CD4-positive, alpha-beta memory T cell (primary cell): Measurements from ENCODE around the gene SNRPA. TPM values are rescaled to one million over a fixed set of nuclear protein-coding genes. Genes with fewer than 3 reads are reported as not detected.
"Not testable (repeated sequence)": the region's sequence is repeated elsewhere in the genome, so short reads cannot be mapped to it uniquely, and the experiment has no call there.

Source experiments
- CTCF ChIA-PET: fragments of 350-600 bp; sonication (Branson Sonifier 250); formaldehyde crosslinking; loops from one replicate; lab custom pipeline; 2021; ENCODE audit warnings: inconsistent platforms; ENCODE audit not compliant: partially characterized antibody; lab: Charles Lee
- POLR2A ChIA-PET: fragments of 350-600 bp; sonication (Branson Sonifier 250); formaldehyde crosslinking; loops from one replicate; lab custom pipeline; 2021; ENCODE audit not compliant: partially characterized antibody; lab: Charles Lee
- DNase-seq, 5 donors: peaks; one replicate each; pipeline versions ENCODE4 v3.0.0 to v3.0.0-alpha.2; 2020 to 2022; ENCODE audit warnings: mixed read lengths in 1 of 5
- H3K27ac ChIP-seq: one replicate; pipeline ENCODE4 v1.7.0; 2013; ENCODE audit warnings: low read depth, low read length
- H3K27me3 ChIP-seq: 2 replicates; pipeline ENCODE4 v1.7.0; 2013; ENCODE audit warnings: mild to moderate bottlenecking, low read length, moderate library complexity; ENCODE audit not compliant: insufficient read depth
- H3K36me3 ChIP-seq: 2 replicates; pipeline ENCODE4 v1.7.0; 2013; ENCODE audit warnings: mild to moderate bottlenecking, low read length, moderate library complexity; ENCODE audit not compliant: insufficient read depth
- H3K4me1 ChIP-seq: 2 replicates; pipeline ENCODE4 v1.7.0; 2013; ENCODE audit warnings: mild to moderate bottlenecking, low read length, moderate library complexity; ENCODE audit not compliant: insufficient read depth
- H3K4me3 ChIP-seq, 2 donors: one replicate each; pipeline ENCODE4 v1.7.0; 2013; ENCODE audit warnings: low read length in 2 of 2, mild to moderate bottlenecking in 1 of 2
- H3K9me3 ChIP-seq, 2 donors: one replicate each; pipeline ENCODE4 v1.7.0; 2013; ENCODE audit warnings: low read length in 2 of 2, control low read depth in 1 of 2; ENCODE audit not compliant: control insufficient read depth in 1 of 2
- H3K27ac Mint-ChIP-seq, 7 donors: one replicate each; pipeline ENCODE4 v1.8.0; 2020 to 2021; ENCODE audit warnings: mixed read lengths in 7 of 7, mild to moderate bottlenecking in 6 of 7, inconsistent platforms in 3 of 7, moderate library complexity in 3 of 7
- H3K27me3 Mint-ChIP-seq, 2 donors: one replicate each; pipeline ENCODE4 v1.8.0; 2020 to 2021; ENCODE audit warnings: mixed read lengths in 2 of 2
- H3K36me3 Mint-ChIP-seq, 2 donors: one replicate each; pipeline ENCODE4 v1.8.0; 2020 to 2021; ENCODE audit warnings: mixed read lengths in 2 of 2, inconsistent platforms in 1 of 2, mild to moderate bottlenecking in 1 of 2
- H3K4me1 Mint-ChIP-seq, 4 donors: one replicate each; pipeline ENCODE4 v1.8.0; 2020 to 2021; ENCODE audit warnings: mixed read lengths in 4 of 4, mild to moderate bottlenecking in 1 of 4
- H3K4me3 Mint-ChIP-seq, 8 donors: one replicate each; pipeline ENCODE4 v1.8.0; 2020 to 2021; ENCODE audit warnings: mixed read lengths in 8 of 8, mild to moderate bottlenecking in 7 of 8, moderate library complexity in 6 of 8, inconsistent platforms in 3 of 8
- H3K9me3 Mint-ChIP-seq, 8 donors: one replicate each; pipeline ENCODE4 v1.8.0; 2020 to 2021; ENCODE audit warnings: mixed read lengths in 8 of 8, mild to moderate bottlenecking in 5 of 8, inconsistent platforms in 3 of 8, moderate library complexity in 1 of 8
- intact Hi-C: fragments of 100-400 bp; cut with micrococcal nuclease; formaldehyde crosslinking; loops from one replicate; pipeline ENCODE4 v1.15.1; 2023
- polyA plus RNA-seq, 2 donors: library from polyadenylated mRNA; unstranded; fragments of 300-500 nt; fragmentation: Illumina TruSeq; gene quantifications; one replicate each; pipeline ENCODE4 v1.2.3, GENCODE V29; 2021
- total RNA-seq, 2 experiments: library from RNA; stranded (reverse); gene quantifications; one replicate each; pipeline ENCODE4 v1.2.3, GENCODE V29; 2021

SNRPA gene
- total and polyA plus RNA-seq, 4 experiments from 2014 or later = 48.8 to 95.7 (median 78.6) TPM

DNA sequence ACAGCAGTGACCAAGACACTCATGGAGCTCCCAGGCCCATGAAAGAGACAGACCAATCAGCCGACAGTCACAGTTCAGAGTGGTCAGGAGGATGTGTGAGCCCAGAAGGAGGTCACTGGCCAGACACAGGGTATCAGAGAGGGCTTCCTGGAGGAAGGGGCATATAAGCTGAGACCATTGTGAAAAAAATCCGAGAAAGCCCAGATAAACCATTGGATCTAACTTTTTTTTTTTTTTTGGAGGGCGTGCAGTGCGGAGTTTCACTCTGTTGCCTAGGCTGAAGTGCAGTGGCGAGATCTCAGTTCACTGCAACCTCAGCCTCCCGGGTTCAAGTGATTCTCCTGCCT, 29.9 kb upstream of the SNRPA start:
- no peak for DNase-seq
- peaks cover 55% of the 10 kb centered on the region for H3K4me1 ChIP-seq
- Mint-ChIP-seq H3K36me3 (peaks cover 20 to 35% of the 10 kb centered on the region in 2 donors), H3K27me3 (no peaks in the 10 kb centered on the region), H3K4me1 (peaks cover 25 to 66% (median 48%) of the 10 kb centered on the region in 4 donors), H3K27ac (peak overlapping the region in 5 of 7 donors; percentile 25 to 85 (median 74)), H3K9me3 (peaks cover 0 to 2% (median 0%) of the 10 kb centered on the region in 8 donors), H3K4me3 (peak overlapping the region in 4 of 8 donors; percentile 28 to 72 (median 58))
- no peaks in the 10 kb centered on the region for H3K9me3 ChIP-seq
- no peaks in the 10 kb centered on the region for H3K27me3 ChIP-seq
- ChIA-PET POLR2A (interaction anchor here (1.4 to 1.6 kb wide), 2 partner anchors 29 to 77 kb away, joined by 4 to 5 read pairs; partner anchors contain the start of genes ACTMAP, EGLN2 and SNRPA), CTCF (interaction anchor here (0.7 kb wide), 1 partner anchor 9 kb away, joined by 3 read pairs; no protein-coding TSS in a partner anchor)
- H3K36me3 ChIP-seq = peaks cover under 1% of the 10 kb centered on the region
- intact Hi-C loops = no loop called here
- H3K4me3 ChIP-seq = no peak overlapping the region
- no peak overlapping the region for H3K27ac ChIP-seq

DNA sequence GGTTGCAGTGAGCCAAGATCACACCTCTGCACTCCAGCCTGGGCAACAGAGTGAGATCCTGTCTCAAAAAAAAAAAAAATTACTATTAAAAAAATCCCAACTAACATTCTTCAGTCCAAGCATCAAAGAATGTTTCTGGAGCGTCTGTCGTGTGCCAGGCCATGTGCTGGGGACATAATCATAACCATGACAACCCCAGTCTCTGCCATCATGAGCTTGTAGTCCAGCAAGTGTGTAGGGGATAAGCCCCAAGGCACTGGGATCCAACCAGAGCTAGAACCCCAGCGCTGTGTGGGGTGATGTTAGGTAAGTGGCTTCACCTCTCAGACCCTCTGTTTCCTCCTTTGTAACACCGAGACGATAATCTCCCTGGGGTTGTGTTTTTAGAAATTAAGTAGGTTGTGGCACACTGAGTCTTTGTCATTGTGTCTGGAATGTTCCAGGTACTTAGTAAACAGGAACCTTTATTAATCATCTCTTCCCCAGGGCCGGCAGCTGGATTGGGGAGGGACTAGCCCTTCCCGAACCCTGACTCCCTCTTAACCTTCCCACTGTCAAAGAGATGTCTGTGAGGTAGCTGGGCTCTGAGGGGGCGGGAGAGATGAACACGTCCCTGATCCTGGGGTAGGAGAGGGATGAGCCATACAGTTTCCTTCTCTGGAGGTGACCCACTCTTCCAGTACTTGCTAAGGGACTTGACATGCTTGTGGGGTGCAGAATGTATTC, 28.9 kb upstream of the SNRPA start:
- DNase-seq = no peak
- Mint-ChIP-seq H3K9me3 (peaks cover 0 to 2% (median 0%) of the 10 kb centered on the region in 8 donors), H3K36me3 (peaks cover 26 to 34% of the 10 kb centered on the region in 2 donors), H3K4me3 (peak overlapping the region in 1 of 8 donors; percentile 10), H3K27ac (peak overlapping the region in 2 of 7 donors; percentile 37 to 49), H3K4me1 (peaks cover 23 to 59% (median 43%) of the 10 kb centered on the region in 4 donors), H3K27me3 (no peaks in the 10 kb centered on the region)
- ChIA-PET CTCF (interaction anchor here (0.7 kb wide), 2 partner anchors 8 to 14 kb away, joined by 3 read pairs; no protein-coding TSS in a partner anchor), POLR2A (interaction anchor here (1.4 to 1.6 kb wide), 2 partner anchors 28 to 76 kb away, joined by 4 to 5 read pairs; partner anchors contain the start of genes ACTMAP, EGLN2 and SNRPA)
- Histone ChIP-seq H3K27ac (no peak overlapping the region), H3K27me3 (no peaks in the 10 kb centered on the region), H3K9me3 (peaks cover 0 to 4% of the 10 kb centered on the region in 2 donors), H3K4me3 (no peak overlapping the region), H3K4me1 (peaks cover 51% of the 10 kb centered on the region), H3K36me3 (peaks cover 7% of the 10 kb centered on the region)
- intact Hi-C loops = no loop called here

DNA sequence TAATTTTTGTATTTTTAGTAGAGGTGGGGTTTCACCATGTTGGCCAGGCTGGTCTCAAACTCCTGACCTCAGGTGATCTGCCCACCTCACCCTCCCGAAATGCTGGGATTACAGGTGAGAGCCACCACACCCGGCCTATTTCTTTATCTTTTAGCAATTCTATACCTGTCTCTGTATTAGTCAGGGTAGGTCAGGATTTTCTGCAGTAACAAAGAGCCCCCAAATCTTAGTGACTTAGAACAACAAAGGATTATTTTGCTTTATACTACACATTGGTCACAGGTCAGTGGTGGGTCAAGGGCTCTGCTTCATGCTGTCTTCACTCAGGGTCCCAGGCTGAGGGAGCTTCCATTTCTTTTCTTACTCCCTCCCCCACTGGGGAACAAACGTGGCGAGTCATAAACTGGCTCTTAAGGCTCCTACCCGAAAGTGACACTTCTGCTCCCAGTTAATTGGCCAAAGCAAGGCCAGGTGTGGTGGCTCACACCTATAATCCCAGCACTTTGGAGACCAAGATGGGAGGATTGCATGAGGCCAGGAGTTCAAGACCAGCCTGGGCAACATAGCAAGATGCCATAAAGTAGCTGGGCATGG, 27.2 kb upstream of the SNRPA start:
- H3K36me3 ChIP-seq = peaks cover 10% of the 10 kb centered on the region
- Mint-ChIP-seq H3K9me3 (peaks cover 0 to 2% (median 0%) of the 10 kb centered on the region in 8 donors), H3K27ac (no peak overlapping the region), H3K36me3 (peaks cover 32 to 40% of the 10 kb centered on the region in 2 donors), H3K4me3 (no peak overlapping the region), H3K27me3 (no peaks in the 10 kb centered on the region), H3K4me1 (peaks cover 17 to 44% (median 32%) of the 10 kb centered on the region in 4 donors)
- no peak overlapping the region for H3K4me3 ChIP-seq
- ChIA-PET POLR2A (interaction anchor here (1.1 kb wide), 1 partner anchor 27 kb away, joined by 3 read pairs; the partner anchor contains the start of genes ACTMAP and SNRPA), CTCF (no interaction called here)
- H3K27ac ChIP-seq = no peak overlapping the region
- H3K27me3 ChIP-seq = no peaks in the 10 kb centered on the region
- DNase-seq = no peak
- peaks cover 0 to 4% of the 10 kb centered on the region in 2 donors for H3K9me3 ChIP-seq
- intact Hi-C loops = no loop called here
- H3K4me1 ChIP-seq = peaks cover 35% of the 10 kb centered on the region

DNA sequence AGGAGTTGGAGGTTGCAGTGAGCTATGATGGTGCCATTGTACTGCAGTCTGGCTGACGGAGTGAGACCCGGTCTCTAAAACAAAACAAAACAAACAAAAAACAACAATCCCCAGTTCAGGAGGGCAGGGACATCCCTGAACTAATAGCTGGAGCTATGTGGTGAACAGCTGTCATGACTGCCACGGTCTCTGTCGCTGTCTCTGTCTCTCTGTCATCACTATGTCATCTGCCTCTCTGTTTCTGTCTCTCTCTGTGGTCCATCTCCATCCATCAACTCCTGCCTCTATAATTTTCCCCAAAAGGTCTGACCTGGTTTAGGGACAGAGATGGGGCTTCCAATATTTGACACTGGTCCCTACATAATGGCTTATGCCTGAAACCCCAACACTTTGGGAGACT, 26.7 kb upstream of the SNRPA start:
- Mint-ChIP-seq H3K4me1 (peaks cover 16 to 39% (median 27%) of the 10 kb centered on the region in 4 donors), H3K4me3 (no peak overlapping the region), H3K27me3 (no peaks in the 10 kb centered on the region), H3K36me3 (peaks cover 32 to 43% of the 10 kb centered on the region in 2 donors), H3K27ac (no peak overlapping the region), H3K9me3 (peaks cover 0 to 2% (median 0%) of the 10 kb centered on the region in 8 donors)
- CTCF ChIA-PET = no interaction called here
- DNase-seq = no peak
- Histone ChIP-seq H3K36me3 (peaks cover 10% of the 10 kb centered on the region), H3K4me1 (peaks cover 29% of the 10 kb centered on the region), H3K9me3 (peaks cover 0 to 4% of the 10 kb centered on the region in 2 donors), H3K27ac (no peak overlapping the region), H3K4me3 (no peak overlapping the region), H3K27me3 (no peaks in the 10 kb centered on the region)
- intact Hi-C loops = no loop called here
- POLR2A ChIA-PET = interaction anchor here (1.1 kb wide), 1 partner anchor 26 kb away, joined by 3 read pairs; the partner anchor contains the start of genes ACTMAP and SNRPA

DNA sequence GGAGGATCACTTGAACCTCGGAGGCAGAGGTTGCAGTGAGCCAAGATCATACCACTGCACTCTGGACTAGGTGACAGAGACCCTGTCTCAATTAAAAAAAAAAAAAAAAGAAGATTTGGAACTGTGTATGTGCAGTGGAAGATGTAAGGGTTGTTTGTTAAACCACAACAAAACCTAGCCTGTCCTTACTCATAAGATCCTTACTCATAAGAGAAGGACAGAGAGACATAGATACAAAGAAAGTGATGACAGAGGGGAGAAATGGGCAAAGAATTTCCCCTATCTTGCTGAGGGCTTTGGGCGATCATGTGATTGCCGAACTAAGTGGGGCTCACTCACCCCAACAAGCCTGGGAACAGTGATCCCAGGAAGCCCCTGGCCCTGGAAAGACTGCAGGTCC, 26.1 kb upstream of the SNRPA start:
- Mint-ChIP-seq H3K27ac (peak overlapping the region in 1 of 7 donors; percentile 7), H3K27me3 (no peaks in the 10 kb centered on the region), H3K9me3 (peaks cover 0 to 2% (median 0%) of the 10 kb centered on the region in 8 donors), H3K36me3 (peaks cover 32 to 43% of the 10 kb centered on the region in 2 donors), H3K4me1 (peaks cover 16 to 33% (median 23%) of the 10 kb centered on the region in 4 donors), H3K4me3 (no peak overlapping the region)
- no peaks in the 10 kb centered on the region for H3K27me3 ChIP-seq
- H3K27ac ChIP-seq = no peak overlapping the region
- intact Hi-C loops = no loop called here
- peaks cover 25% of the 10 kb centered on the region for H3K4me1 ChIP-seq
- peaks cover 10% of the 10 kb centered on the region for H3K36me3 ChIP-seq
- POLR2A ChIA-PET = interaction anchor here (1.1 kb wide), 1 partner anchor 26 kb away, joined by 3 read pairs; the partner anchor contains the start of genes ACTMAP and SNRPA
- H3K4me3 ChIP-seq = no peak overlapping the region
- no peak for DNase-seq
- peaks cover 0 to 4% of the 10 kb centered on the region in 2 donors for H3K9me3 ChIP-seq
- CTCF ChIA-PET = no interaction called here

DNA sequence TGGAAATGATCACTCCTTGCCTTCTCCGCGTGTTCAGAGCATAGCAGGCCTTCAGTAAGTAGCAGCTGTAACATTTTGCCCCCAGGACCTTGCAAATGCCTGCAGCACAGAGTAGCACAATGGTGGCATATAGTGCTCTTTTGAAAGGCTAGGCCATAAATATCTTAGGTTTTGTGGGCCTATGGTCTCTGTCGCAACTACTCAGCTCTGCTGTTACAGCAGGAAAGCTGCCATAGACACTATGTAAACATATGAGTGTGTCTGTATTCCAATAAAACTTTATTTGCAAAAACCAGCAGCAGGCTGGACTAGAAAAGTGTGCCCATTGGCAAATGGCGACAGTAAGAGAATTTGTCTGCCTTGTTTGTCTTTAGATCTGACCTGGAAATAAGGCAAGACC, 24.7 kb upstream of the SNRPA start:
- POLR2A ChIA-PET = no interaction called here

DNA sequence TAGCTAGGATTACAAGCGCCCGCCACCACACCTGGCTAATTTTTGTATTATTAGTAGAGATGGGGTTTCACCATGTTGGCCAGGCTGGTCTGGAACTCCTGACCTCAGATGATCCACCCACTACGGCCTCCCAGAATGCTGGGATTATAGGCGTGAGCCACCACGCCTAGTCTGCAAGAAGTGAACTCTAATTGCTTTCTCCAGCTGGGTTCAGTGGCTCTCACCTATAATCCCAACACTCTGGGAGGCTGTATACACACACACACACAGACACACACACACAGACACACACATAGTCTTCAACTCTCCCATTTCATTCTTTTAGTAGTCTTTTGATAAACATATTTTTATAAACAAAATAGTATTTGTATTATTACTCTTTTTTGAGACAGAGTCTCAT, 20.9 kb upstream of the SNRPA start:
- H3K4me3 ChIP-seq, H3K27me3 Mint-ChIP-seq, H3K27ac Mint-ChIP-seq, H3K9me3 Mint-ChIP-seq, H3K27ac ChIP-seq, H3K27me3 ChIP-seq, intact Hi-C loops, POLR2A ChIA-PET, H3K4me1 ChIP-seq, H3K9me3 ChIP-seq, H3K4me1 Mint-ChIP-seq, H3K4me3 Mint-ChIP-seq, DNase-seq: not testable (repeated sequence)
- peaks cover 45 to 60% of the 10 kb centered on the region in 2 donors for H3K36me3 Mint-ChIP-seq
- CTCF ChIA-PET = interaction anchor here (0.6 kb wide), 1 partner anchor 8 kb away, joined by 3 read pairs; no protein-coding TSS in a partner anchor
- H3K36me3 ChIP-seq = peaks cover 38% of the 10 kb centered on the region

More for the DNA sequence above, 24.7 kb upstream of the SNRPA start:
- no peak for DNase-seq
- H3K4me3 Mint-ChIP-seq = no peak overlapping the region
- no peaks in the 10 kb centered on the region for H3K27me3 Mint-ChIP-seq
- intact Hi-C loops = no loop called here
- no peaks in the 10 kb centered on the region for H3K27me3 ChIP-seq
- H3K4me3 ChIP-seq = no peak overlapping the region
- peaks cover 0 to 2% (median 0%) of the 10 kb centered on the region in 8 donors for H3K9me3 Mint-ChIP-seq
- H3K4me1 Mint-ChIP-seq = peaks cover 8 to 19% (median 11%) of the 10 kb centered on the region in 4 donors
- H3K36me3 ChIP-seq = peaks cover 24% of the 10 kb centered on the region
- no peak overlapping the region for H3K27ac ChIP-seq
- H3K36me3 Mint-ChIP-seq = peaks cover 37 to 46% of the 10 kb centered on the region in 2 donors
- CTCF ChIA-PET = no interaction called here
- peaks cover 0 to 4% of the 10 kb centered on the region in 2 donors for H3K9me3 ChIP-seq
- peaks cover 10% of the 10 kb centered on the region for H3K4me1 ChIP-seq
- no peak overlapping the region for H3K27ac Mint-ChIP-seq
